Skeletal muscle satellite cell (primary cell): ENCODE results near the gene RET.

ENCODE experiments used
- H3K27me3 ChIP-seq: 2 replicates; pipeline ENCODE4 v1.7.0; 2013; ENCODE audit warnings: low read length; ENCODE audit not compliant: control insufficient read depth, insufficient read depth
- H3K36me3 ChIP-seq: 2 replicates; pipeline ENCODE4 v1.7.0; 2013; ENCODE audit warnings: mild to moderate bottlenecking, control low read depth, low read length; ENCODE audit not compliant: insufficient read depth
- H3K4me1 ChIP-seq: 2 replicates; pipeline ENCODE4 v1.7.0; 2013; ENCODE audit warnings: low read length; ENCODE audit not compliant: control insufficient read depth, insufficient read depth
- H3K4me2 ChIP-seq: 2 replicates; pipeline ENCODE4 v1.7.0; 2013; ENCODE audit warnings: mild to moderate bottlenecking, low read length
- H3K4me3 ChIP-seq: 2 replicates; pipeline ENCODE4 v1.7.0; 2013; ENCODE audit warnings: low read length
- H3K9ac ChIP-seq: 2 replicates; pipeline ENCODE4 v1.7.0; 2013; ENCODE audit warnings: mild to moderate bottlenecking, low read depth, low read length, moderate library complexity
- H3K9me3 ChIP-seq: replicated peaks from 2 replicates; pipeline ENCODE4 v1.7.0; 2013; ENCODE audit warnings: mild to moderate bottlenecking, control low read depth, low read length

The RET gene

GRCh38 chr10:43120929-43121314, 44.1 kb downstream of the RET start:
- H3K9ac ChIP-seq = no peak overlapping the region
- no peaks in the 10 kb centered on the region for H3K9me3 ChIP-seq
- H3K27me3 ChIP-seq = peaks cover 26% of the 10 kb centered on the region
- H3K4me2 ChIP-seq = no peak overlapping the region
- no peaks in the 10 kb centered on the region for H3K4me1 ChIP-seq
- H3K4me3 ChIP-seq = no peak overlapping the region
- no peaks in the 10 kb centered on the region for H3K36me3 ChIP-seq

GRCh38 chr10:43121444-43121843, 44.6 kb downstream of the RET start:
- no peaks in the 10 kb centered on the region for H3K4me1 ChIP-seq
- no peak overlapping the region for H3K9ac ChIP-seq
- H3K9me3 ChIP-seq = no peaks in the 10 kb centered on the region
- no peak overlapping the region for H3K4me3 ChIP-seq
- no peak overlapping the region for H3K4me2 ChIP-seq
- H3K36me3 ChIP-seq = no peaks in the 10 kb centered on the region
- peaks cover 26% of the 10 kb centered on the region for H3K27me3 ChIP-seq

- Histone ChIP-seq H3K9ac (no peak overlapping the region), H3K9me3 (no peaks in the 10 kb centered on the region), H3K27me3 (peaks cover 28% of the 10 kb centered on the region), H3K4me3 (no peak overlapping the region), H3K4me1 (no peaks in the 10 kb centered on the region), H3K36me3 (no peaks in the 10 kb centered on the region), H3K4me2 (no peak overlapping the region)
Observed at GRCh38 chr10:43122096-43122495, 45.2 kb downstream of the RET start.

GRCh38 chr10:43122826-43123225, 46.0 kb downstream of the RET start:
- Histone ChIP-seq H3K4me3 (no peak overlapping the region), H3K9me3 (no peaks in the 10 kb centered on the region), H3K4me2 (no peak overlapping the region), H3K9ac (no peak overlapping the region), H3K36me3 (no peaks in the 10 kb centered on the region), H3K4me1 (no peaks in the 10 kb centered on the region), H3K27me3 (peaks cover 24% of the 10 kb centered on the region)

GRCh38 chr10:43123361-43124093, 46.7 kb downstream of the RET start:
- no peaks in the 10 kb centered on the region for H3K9me3 ChIP-seq
- no peak overlapping the region for H3K9ac ChIP-seq
- peaks cover 5% of the 10 kb centered on the region for H3K4me1 ChIP-seq
- H3K27me3 ChIP-seq = peaks cover 23% of the 10 kb centered on the region
- no peak overlapping the region for H3K4me2 ChIP-seq
- H3K4me3 ChIP-seq = no peak overlapping the region
- no peaks in the 10 kb centered on the region for H3K36me3 ChIP-seq

GRCh38 chr10:43124094-43124521, 47.2 kb downstream of the RET start:
- Histone ChIP-seq H3K4me3 (no peak overlapping the region), H3K4me2 (no peak overlapping the region), H3K27me3 (peaks cover 23% of the 10 kb centered on the region), H3K4me1 (peaks cover 11% of the 10 kb centered on the region), H3K36me3 (no peaks in the 10 kb centered on the region), H3K9ac (no peak overlapping the region), H3K9me3 (no peaks in the 10 kb centered on the region)

GRCh38 chr10:43124574-43125273, 47.9 kb downstream of the RET start:
- Histone ChIP-seq H3K4me1 (peaks cover 15% of the 10 kb centered on the region), H3K9ac (no peak overlapping the region), H3K4me2 (no peak overlapping the region), H3K9me3 (no peaks in the 10 kb centered on the region), H3K4me3 (no peak overlapping the region), H3K27me3 (peaks cover 23% of the 10 kb centered on the region), H3K36me3 (no peaks in the 10 kb centered on the region)

GRCh38 chr10:43125274-43125845, 48.5 kb downstream of the RET start:
- Histone ChIP-seq H3K4me1 (peaks cover 18% of the 10 kb centered on the region), H3K27me3 (peaks cover 23% of the 10 kb centered on the region), H3K4me2 (no peak overlapping the region), H3K4me3 (no peak overlapping the region), H3K9me3 (no peaks in the 10 kb centered on the region), H3K36me3 (no peaks in the 10 kb centered on the region), H3K9ac (no peak overlapping the region)

GRCh38 chr10:43125881-43126731, 49.2 kb downstream of the RET start:
- peaks cover 20% of the 10 kb centered on the region for H3K27me3 ChIP-seq

GRCh38 chr10:43126759-43127424, 50.0 kb downstream of the RET start:
- Histone ChIP-seq H3K4me1 (peaks cover 18% of the 10 kb centered on the region), H3K4me2 (no peak overlapping the region), H3K4me3 (no peak overlapping the region), H3K9me3 (no peaks in the 10 kb centered on the region), H3K36me3 (no peaks in the 10 kb centered on the region), H3K9ac (no peak overlapping the region), H3K27me3 (peaks cover 20% of the 10 kb centered on the region)

More at GRCh38 chr10:43125881-43126731, 49.2 kb downstream of the RET start:
- H3K4me2 ChIP-seq = no peak overlapping the region
- no peak overlapping the region for H3K4me3 ChIP-seq
- no peaks in the 10 kb centered on the region for H3K9me3 ChIP-seq
- H3K36me3 ChIP-seq = no peaks in the 10 kb centered on the region
- H3K4me1 ChIP-seq = peaks cover 18% of the 10 kb centered on the region
- H3K9ac ChIP-seq = no peak overlapping the region

GRCh38 chr10:43127442-43127841, 50.6 kb downstream of the RET start:
- H3K36me3 ChIP-seq = no peaks in the 10 kb centered on the region
- peaks cover 18% of the 10 kb centered on the region for H3K27me3 ChIP-seq
- no peak overlapping the region for H3K4me3 ChIP-seq
- peaks cover 18% of the 10 kb centered on the region for H3K4me1 ChIP-seq
- no peaks in the 10 kb centered on the region for H3K9me3 ChIP-seq
- no peak overlapping the region for H3K9ac ChIP-seq
- no peak overlapping the region for H3K4me2 ChIP-seq
